SK-N-SH treated with all-trans-retinoic acid at 6 μM for 48 hours (cell line): Measurements from ENCODE around the gene CPLANE2.

Experiments used
- ARNTL ChIP-seq: fragments of 450-650 bp; formaldehyde crosslinking; IDR thresholded peaks from 2 replicates; pipeline ENCODE4 v1.5.0; 2020; ENCODE audit warnings: low read depth, mild to moderate bottlenecking, moderate library complexity, borderline replicate concordance
- BACH2 ChIP-seq: fragments of 250-450 bp; sonication (Bioruptor Pico); IDR thresholded peaks from 2 replicates; pipeline ENCODE4 v1.9.0; 2021; ENCODE audit warnings: mild to moderate bottlenecking, borderline replicate concordance
- OSR1 ChIP-seq: fragments of 250-450 bp; sonication (Bioruptor Pico); IDR thresholded peaks from 2 replicates; pipeline ENCODE4 v1.8.0; 2022; ENCODE audit warnings: moderate library complexity, mild to moderate bottlenecking, inconsistent platforms
- PPARA ChIP-seq: fragments of 250-450 bp; sonication (Bioruptor Pico); IDR thresholded peaks from 2 replicates; pipeline ENCODE4 v1.5.0; 2020; ENCODE audit warnings: mild to moderate bottlenecking, borderline replicate concordance
- RARB ChIP-seq: fragments of 250-450 bp; sonication (Bioruptor Pico); IDR thresholded peaks from 2 replicates; pipeline ENCODE4 v1.8.0; 2021; ENCODE audit warnings: mild to moderate bottlenecking, moderate library complexity
- SNAI2 ChIP-seq: fragments of 250-450 bp; sonication (Bioruptor Pico); IDR thresholded peaks from 2 replicates; pipeline ENCODE4 v1.5.0; 2020; ENCODE audit warnings: mild to moderate bottlenecking, moderate library complexity
- ZC3H10 ChIP-seq: fragments of 250-450 bp; sonication (Bioruptor Pico); IDR thresholded peaks from 2 replicates; pipeline ENCODE4 v1.5.1; 2021; ENCODE audit warnings: mild to moderate bottlenecking, moderate library complexity
- ZFP3 ChIP-seq: fragments of 250-450 bp; sonication (Bioruptor Pico); IDR thresholded peaks from 2 replicates; pipeline ENCODE4 v1.5.0; 2020; ENCODE audit warnings: mild to moderate bottlenecking, moderate library complexity
- ZFP30 ChIP-seq: fragments of 450-650 bp; formaldehyde crosslinking; IDR thresholded peaks from 2 replicates; pipeline ENCODE4 v1.5.0; 2022; ENCODE audit warnings: mild to moderate bottlenecking, moderate library complexity
- ZNF565 ChIP-seq: fragments of 450-650 bp; formaldehyde crosslinking; conservative IDR thresholded peaks from 2 replicates; pipeline ENCODE4 v1.5.0; 2020; ENCODE audit warnings: low read depth, mild to moderate bottlenecking, moderate library complexity
- ZNF70 ChIP-seq: fragments of 450-650 bp; formaldehyde crosslinking; IDR thresholded peaks from 2 replicates; pipeline ENCODE4 v1.5.0; 2020; ENCODE audit warnings: mild to moderate bottlenecking, moderate library complexity
- TF ChIP-seq, protein P1 (sequence below): fragments of 250-450 bp; sonication (Bioruptor Pico); IDR thresholded peaks from 2 replicates; pipeline ENCODE4 v1.8.0; 2020; ENCODE audit warnings: mild to moderate bottlenecking, moderate library complexity, borderline replicate concordance
- TF ChIP-seq, protein P2 (sequence below): fragments of 250-450 bp; sonication (Bioruptor Pico); IDR thresholded peaks from 2 replicates; pipeline ENCODE4 v1.5.1; 2020; ENCODE audit warnings: low read depth, mild to moderate bottlenecking, moderate library complexity

DNA sequence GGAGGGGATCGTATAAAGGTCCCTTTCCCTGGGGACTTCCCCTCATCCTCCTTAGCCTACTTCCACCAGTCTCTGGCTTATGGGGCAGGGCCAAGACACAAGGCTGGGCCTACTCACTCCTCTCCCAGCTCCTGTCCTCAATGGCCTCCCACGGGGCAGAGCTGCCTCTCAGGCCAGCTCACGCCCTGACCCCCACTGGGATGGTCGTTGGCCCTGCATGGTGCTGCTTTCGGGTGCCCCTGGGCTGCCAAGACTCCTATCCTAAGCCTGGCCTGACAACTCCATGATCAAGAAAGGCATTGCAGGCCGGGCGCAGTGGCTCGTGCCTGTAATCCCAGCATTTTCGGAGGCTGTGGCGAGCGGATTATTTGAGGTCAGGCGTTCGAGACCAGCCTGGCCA lies 6.2 kb downstream of the CPLANE2 start:
- no peak for TF ChIP-seq ZNF565 (CRISPR knock-in tag)
- no peak for TF ChIP-seq ARNTL (CRISPR knock-in tag)
- no peak for TF ChIP-seq BACH2 (CRISPR knock-in tag)
- TF ChIP-seq, protein P1, sequence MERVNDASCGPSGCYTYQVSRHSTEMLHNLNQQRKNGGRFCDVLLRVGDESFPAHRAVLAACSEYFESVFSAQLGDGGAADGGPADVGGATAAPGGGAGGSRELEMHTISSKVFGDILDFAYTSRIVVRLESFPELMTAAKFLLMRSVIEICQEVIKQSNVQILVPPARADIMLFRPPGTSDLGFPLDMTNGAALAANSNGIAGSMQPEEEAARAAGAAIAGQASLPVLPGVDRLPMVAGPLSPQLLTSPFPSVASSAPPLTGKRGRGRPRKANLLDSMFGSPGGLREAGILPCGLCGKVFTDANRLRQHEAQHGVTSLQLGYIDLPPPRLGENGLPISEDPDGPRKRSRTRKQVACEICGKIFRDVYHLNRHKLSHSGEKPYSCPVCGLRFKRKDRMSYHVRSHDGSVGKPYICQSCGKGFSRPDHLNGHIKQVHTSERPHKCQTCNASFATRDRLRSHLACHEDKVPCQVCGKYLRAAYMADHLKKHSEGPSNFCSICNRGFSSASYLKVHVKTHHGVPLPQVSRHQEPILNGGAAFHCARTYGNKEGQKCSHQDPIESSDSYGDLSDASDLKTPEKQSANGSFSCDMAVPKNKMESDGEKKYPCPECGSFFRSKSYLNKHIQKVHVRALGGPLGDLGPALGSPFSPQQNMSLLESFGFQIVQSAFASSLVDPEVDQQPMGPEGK, result no peak
- no peak for TF ChIP-seq OSR1 (CRISPR knock-in tag)
- no peak for TF ChIP-seq ZFP30 (CRISPR knock-in tag)
- no peak for TF ChIP-seq ZNF70 (CRISPR knock-in tag)
- TF ChIP-seq SNAI2 (CRISPR knock-in tag), result no peak
- no peak for TF ChIP-seq PPARA
- no peak for TF ChIP-seq RARB
- TF ChIP-seq, protein P2, sequence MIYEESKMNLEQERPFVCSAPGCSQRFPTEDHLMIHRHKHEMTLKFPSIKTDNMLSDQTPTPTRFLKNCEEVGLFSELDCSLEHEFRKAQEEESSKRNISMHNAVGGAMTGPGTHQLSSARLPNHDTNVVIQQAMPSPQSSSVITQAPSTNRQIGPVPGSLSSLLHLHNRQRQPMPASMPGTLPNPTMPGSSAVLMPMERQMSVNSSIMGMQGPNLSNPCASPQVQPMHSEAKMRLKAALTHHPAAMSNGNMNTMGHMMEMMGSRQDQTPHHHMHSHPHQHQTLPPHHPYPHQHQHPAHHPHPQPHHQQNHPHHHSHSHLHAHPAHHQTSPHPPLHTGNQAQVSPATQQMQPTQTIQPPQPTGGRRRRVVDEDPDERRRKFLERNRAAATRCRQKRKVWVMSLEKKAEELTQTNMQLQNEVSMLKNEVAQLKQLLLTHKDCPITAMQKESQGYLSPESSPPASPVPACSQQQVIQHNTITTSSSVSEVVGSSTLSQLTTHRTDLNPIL (CRISPR knock-in tag), result no peak
- TF ChIP-seq ZC3H10 (CRISPR knock-in tag), result no peak
- no peak for TF ChIP-seq ZFP3 (CRISPR knock-in tag)
